PFSK-1 (cell line): ENCODE data around the gene LRRC70.

Experiments used
- FOXP2 ChIP-seq: optimal IDR thresholded peaks from 2 replicates; pipeline ENCODE3; 2011; ENCODE audit warnings: borderline replicate concordance, control low read depth, inconsistent platforms; ENCODE audit not compliant: insufficient read depth; ENCODE audit errors: extremely low read length, extremely low read depth
- POLR2AphosphoS5 ChIP-seq: IDR thresholded peaks from 2 replicates; pipeline ENCODE4 v1.6.1; 2012; ENCODE audit warnings: low read depth, mild to moderate bottlenecking, control low read depth, low read length, moderate library complexity
- REST ChIP-seq, 2 experiments: IDR thresholded peaks; 2 replicates each; pipeline versions ENCODE4 v1.6.1 to v1.8.0; 2011 to 2012; ENCODE audit warnings: low read depth in 2 of 2, low read length in 2 of 2, control low read depth in 1 of 2, inconsistent platforms in 1 of 2, mild to moderate bottlenecking in 1 of 2, moderate library complexity in 1 of 2; ENCODE audit not compliant: insufficient read depth in 1 of 2
- SIN3A ChIP-seq: IDR thresholded peaks from 2 replicates; pipeline ENCODE4 v1.6.1; 2012; ENCODE audit warnings: mild to moderate bottlenecking, low read length, moderate library complexity, borderline replicate concordance; ENCODE audit not compliant: insufficient read depth
- TAF1 ChIP-seq: IDR thresholded peaks from 2 replicates; pipeline ENCODE4 v1.6.1; 2012; ENCODE audit warnings: low read length, control low read depth, borderline replicate concordance; ENCODE audit not compliant: insufficient read depth

- TF ChIP-seq POLR2AphosphoS5 (no peak), SIN3A (no peak), REST (IDR thresholded peaks at IDR 0.05; ENCODE audit: insufficient read depth in 1 of 2, low read depth in 2 of 2, low read length in 2 of 2) (no peak), TAF1 (no peak), FOXP2 (no peak)
Measured at GRCh38 chr5:62603934-62604333, 25.3 kb downstream of the LRRC70 start.
